ENCODE data around the gene NUP160. TPM values are rescaled to one million over a fixed set of nuclear protein-coding genes. Genes with fewer than 3 reads are reported as not detected.

The NUP160 gene
- total RNA-seq, 1 donor from 2014 or later: 88.2 TPM

GRCh38 chr11:47783087-47783610 is 65.0 kb downstream of the NUP160 start:
- no peaks in the 10 kb centered on the region for H3K4me1 Mint-ChIP-seq
- no peaks in the 10 kb centered on the region for H3K27me3 Mint-ChIP-seq (ENCODE audit: insufficient read depth, low read depth)
- Histone ChIP-seq H3K4me1 (no peaks in the 10 kb centered on the region), H3K27me3 (no peaks in the 10 kb centered on the region), H3K4me3 (no peak overlapping the region), H3K4me2 (no peak overlapping the region), H2AFZ (replicated peaks) (no peak overlapping the region), H4K20me1 (ENCODE audit: low read depth) (no peaks in the 10 kb centered on the region), H3K79me2 (ENCODE audit: low read depth) (no peaks in the 10 kb centered on the region), H3K27ac (no peak overlapping the region), H3K36me3 (peaks cover 36% of the 10 kb centered on the region), H3F3A (ENCODE audit: low read depth) (peaks cover 11% of the 10 kb centered on the region), H3K9me3 (ENCODE audit: low read depth) (no peaks in the 10 kb centered on the region), H3K9ac (no peak overlapping the region)
- no peak overlapping the region for H3K27ac Mint-ChIP-seq
- no peak for DNase-seq (ENCODE audit: low spot score)
- H3K36me3 Mint-ChIP-seq: peaks cover 33% of the 10 kb centered on the region
- no peak for TF ChIP-seq EZH2phosphoT487 (IDR thresholded peaks at IDR 0.05)
- no peak for TF ChIP-seq EZH2 (IDR thresholded peaks at IDR 0.05)
- TF ChIP-seq CTCF (IDR thresholded peaks at IDR 0.05): no peak
- no peak overlapping the region for H3K4me3 Mint-ChIP-seq
- H3K9me3 Mint-ChIP-seq: no peaks in the 10 kb centered on the region

GRCh38 chr11:47778878-47779483 is 69.2 kb downstream of the NUP160 start:
- Histone ChIP-seq H3K4me1 (no peaks in the 10 kb centered on the region), H3K27ac (no peak overlapping the region), H3K27me3 (no peaks in the 10 kb centered on the region), H4K20me1 (ENCODE audit: low read depth) (no peaks in the 10 kb centered on the region), H3K79me2 (ENCODE audit: low read depth) (no peaks in the 10 kb centered on the region), H3K9ac (no peak overlapping the region), H3K4me2 (no peak overlapping the region), H3F3A (ENCODE audit: low read depth) (peaks cover 15% of the 10 kb centered on the region), H2AFZ (replicated peaks) (no peak overlapping the region), H3K4me3 (no peak overlapping the region), H3K9me3 (ENCODE audit: low read depth) (no peaks in the 10 kb centered on the region), H3K36me3 (peaks cover 27% of the 10 kb centered on the region)
- Mint-ChIP-seq H3K27ac (no peak overlapping the region), H3K9me3 (no peaks in the 10 kb centered on the region), H3K4me3 (no peak overlapping the region), H3K4me1 (no peaks in the 10 kb centered on the region), H3K27me3 (ENCODE audit: insufficient read depth, low read depth) (no peaks in the 10 kb centered on the region), H3K36me3 (peaks cover 33% of the 10 kb centered on the region)
- no peak for TF ChIP-seq EZH2 (IDR thresholded peaks at IDR 0.05)
- TF ChIP-seq EZH2phosphoT487 (IDR thresholded peaks at IDR 0.05): no peak
- no peak for TF ChIP-seq CTCF (IDR thresholded peaks at IDR 0.05)
- no peak for DNase-seq (ENCODE audit: low spot score)

GRCh38 chr11:47775240-47775869 is 72.8 kb downstream of the NUP160 start:
- Histone ChIP-seq H3K27ac (no peak overlapping the region), H3K4me2 (no peak overlapping the region), H3K27me3 (no peaks in the 10 kb centered on the region), H2AFZ (replicated peaks) (no peak overlapping the region), H3K9ac (no peak overlapping the region), H3K79me2 (ENCODE audit: low read depth) (no peaks in the 10 kb centered on the region), H4K20me1 (ENCODE audit: low read depth) (no peaks in the 10 kb centered on the region), H3K9me3 (ENCODE audit: low read depth) (no peaks in the 10 kb centered on the region), H3F3A (ENCODE audit: low read depth) (peaks cover 27% of the 10 kb centered on the region), H3K4me3 (no peak overlapping the region), H3K4me1 (no peaks in the 10 kb centered on the region), H3K36me3 (peaks cover 16% of the 10 kb centered on the region)
- Mint-ChIP-seq H3K4me1 (no peaks in the 10 kb centered on the region), H3K4me3 (no peak overlapping the region), H3K27ac (no peak overlapping the region), H3K36me3 (peaks cover 26% of the 10 kb centered on the region), H3K27me3 (ENCODE audit: insufficient read depth, low read depth) (peaks cover under 1% of the 10 kb centered on the region), H3K9me3 (no peaks in the 10 kb centered on the region)
- DNase-seq (ENCODE audit: low spot score): no peak
- no peak for TF ChIP-seq EZH2phosphoT487 (IDR thresholded peaks at IDR 0.05)
- TF ChIP-seq CTCF (IDR thresholded peaks at IDR 0.05): no peak
- TF ChIP-seq EZH2 (IDR thresholded peaks at IDR 0.05): no peak
